Measurements from ENCODE around the gene SH3PXD2A. TPM values are rescaled to one million over a fixed set of nuclear protein-coding genes. Genes with fewer than 3 reads are reported as not detected.

SH3PXD2A gene
- total RNA-seq, 3 donors from 2014 or later: 14.3 to 30.5 (median 14.7) TPM

GRCh38 chr10:103765981-103766380, 89.4 kb downstream of the SH3PXD2A start:
- no peaks in the 10 kb centered on the region for H3K27me3 ChIP-seq
- no peak for DNase-seq (ENCODE audit: low spot score in 2 of 2)
- H3K9me3 ChIP-seq: no peaks in the 10 kb centered on the region
- H3K27ac ChIP-seq: no peak overlapping the region
- H3K4me3 ChIP-seq: no peak overlapping the region
- no peaks in the 10 kb centered on the region for H3K36me3 ChIP-seq
- TF ChIP-seq POLR2AphosphoS5 (IDR thresholded peaks at IDR 0.05): no peak
- no peak for TF ChIP-seq CTCF (IDR thresholded peaks at IDR 0.05)
- no peak for TF ChIP-seq POLR2A (IDR thresholded peaks at IDR 0.05)
- intact Hi-C loops (cut with DNase I; ENCODE audit: low total_unique reads): no loop called here
- H3K4me1 ChIP-seq: no peaks in the 10 kb centered on the region

GRCh38 chr10:103765168-103765567, 90.2 kb downstream of the SH3PXD2A start:
- Histone ChIP-seq H3K27ac (no peak overlapping the region), H3K4me3 (no peak overlapping the region), H3K9me3 (no peaks in the 10 kb centered on the region), H3K36me3 (no peaks in the 10 kb centered on the region), H3K27me3 (no peaks in the 10 kb centered on the region), H3K4me1 (no peaks in the 10 kb centered on the region)
- TF ChIP-seq POLR2AphosphoS5 (IDR thresholded peaks at IDR 0.05) (no peak), POLR2A (IDR thresholded peaks at IDR 0.05) (no peak)
- DNase-seq (ENCODE audit: low spot score in 2 of 2): no peak
- intact Hi-C loops (cut with DNase I; ENCODE audit: low total_unique reads): no loop called here

GRCh38 chr10:103764296-103765088, 90.9 kb downstream of the SH3PXD2A start:
- H3K4me3 ChIP-seq: no peak overlapping the region
- no peaks in the 10 kb centered on the region for H3K4me1 ChIP-seq
- intact Hi-C loops (cut with DNase I; ENCODE audit: low total_unique reads): no loop called here
- H3K9me3 ChIP-seq: no peaks in the 10 kb centered on the region
- no peak for TF ChIP-seq POLR2AphosphoS5 (IDR thresholded peaks at IDR 0.05)
- TF ChIP-seq POLR2A (IDR thresholded peaks at IDR 0.05): no peak
- TF ChIP-seq CTCF (IDR thresholded peaks at IDR 0.05): no peak
- H3K27me3 ChIP-seq: no peaks in the 10 kb centered on the region
- no peaks in the 10 kb centered on the region for H3K36me3 ChIP-seq
- no peak for DNase-seq (ENCODE audit: low spot score in 2 of 2)
- no peak overlapping the region for H3K27ac ChIP-seq

GRCh38 chr10:103763374-103764202, 91.8 kb downstream of the SH3PXD2A start:
- no peak overlapping the region for H3K4me3 ChIP-seq
- intact Hi-C loops (cut with DNase I; ENCODE audit: low total_unique reads): no loop called here
- H3K4me1 ChIP-seq: peaks cover 6 to 7% of the 10 kb centered on the region in 2 donors
- H3K36me3 ChIP-seq: no peaks in the 10 kb centered on the region
- no peak overlapping the region for H3K27ac ChIP-seq
- TF ChIP-seq POLR2AphosphoS5 (IDR thresholded peaks at IDR 0.05): no peak
- TF ChIP-seq POLR2A (IDR thresholded peaks at IDR 0.05): no peak
- TF ChIP-seq CTCF (IDR thresholded peaks at IDR 0.05): no peak
- H3K9me3 ChIP-seq: no peaks in the 10 kb centered on the region
- DNase-seq (ENCODE audit: low spot score in 2 of 2): no peak
- H3K27me3 ChIP-seq: no peaks in the 10 kb centered on the region

GRCh38 chr10:103762916-103763315, 92.5 kb downstream of the SH3PXD2A start:
- intact Hi-C loops (cut with DNase I; ENCODE audit: low total_unique reads): no loop called here
- Histone ChIP-seq H3K4me1 (peaks cover 8 to 12% of the 10 kb centered on the region in 2 donors), H3K27me3 (no peaks in the 10 kb centered on the region), H3K36me3 (no peaks in the 10 kb centered on the region), H3K27ac (no peak overlapping the region), H3K9me3 (no peaks in the 10 kb centered on the region), H3K4me3 (no peak overlapping the region)
- TF ChIP-seq POLR2AphosphoS5 (IDR thresholded peaks at IDR 0.05) (no peak), POLR2A (IDR thresholded peaks at IDR 0.05) (no peak), CTCF (IDR thresholded peaks at IDR 0.05) (no peak)
- DNase-seq (ENCODE audit: low spot score in 2 of 2): no peak
